Kidney epithelial cell (primary cell): Measurements from ENCODE around the gene SH3RF3. TPM values are rescaled to one million over a fixed set of nuclear protein-coding genes. Genes with fewer than 3 reads are reported as not detected.

Experiments
- DNase-seq: peaks from one replicate; pipeline ENCODE4 v3.0.0-alpha.2; 2010; ENCODE audit warnings: low read depth
- H3K27me3 ChIP-seq: 2 replicates; pipeline ENCODE4 v1.6.0; 2011; ENCODE audit warnings: low read length; ENCODE audit not compliant: control insufficient read depth, insufficient read depth
- H3K36me3 ChIP-seq: 2 replicates; pipeline ENCODE4 v1.5.1; 2011; ENCODE audit warnings: low read length; ENCODE audit not compliant: control insufficient read depth, insufficient read depth
- H3K4me3 ChIP-seq: 2 replicates; pipeline ENCODE4 v1.5.1; 2011; ENCODE audit warnings: low read depth, mild to moderate bottlenecking, control low read depth, low read length
- total RNA-seq: library from RNA; depleted of rRNA; stranded (reverse); fragments of >200 nt; gene quantifications from 2 replicates; pipeline ENCODE4 v1.2.3, GENCODE V29; 2015
- TF ChIP-seq, protein P1 (sequence below): IDR thresholded peaks from 2 replicates; pipeline ENCODE4 v1.5.1; 2011; ENCODE audit warnings: mild to moderate bottlenecking, moderate library complexity, low read length, control low read depth, inconsistent platforms; ENCODE audit not compliant: insufficient read depth, poor library complexity, severe bottlenecking

Gene SH3RF3
- total RNA-seq, 1 donor from 2014 or later = 9.6 TPM

DNA sequence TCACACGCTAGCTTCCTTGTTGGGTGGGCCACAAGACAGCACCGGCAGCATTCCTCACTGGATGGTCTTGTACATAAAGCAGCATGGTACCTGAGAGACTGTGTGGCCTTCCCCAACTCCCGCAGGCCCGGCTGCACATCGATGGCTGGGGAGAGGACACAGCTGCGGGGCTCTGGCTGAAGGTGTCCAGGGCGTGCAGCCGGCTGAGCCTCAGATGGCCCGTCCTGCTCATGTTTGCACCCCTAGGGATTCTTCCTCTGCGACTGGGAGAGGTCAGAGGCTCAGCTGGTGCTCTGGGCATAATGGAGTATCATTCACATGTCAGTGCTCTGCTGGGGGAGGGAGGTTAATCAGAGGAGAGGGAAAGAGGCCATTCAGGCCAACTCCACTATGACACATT is 276.9 kb downstream of the SH3RF3 start:
- TF ChIP-seq, protein P1, sequence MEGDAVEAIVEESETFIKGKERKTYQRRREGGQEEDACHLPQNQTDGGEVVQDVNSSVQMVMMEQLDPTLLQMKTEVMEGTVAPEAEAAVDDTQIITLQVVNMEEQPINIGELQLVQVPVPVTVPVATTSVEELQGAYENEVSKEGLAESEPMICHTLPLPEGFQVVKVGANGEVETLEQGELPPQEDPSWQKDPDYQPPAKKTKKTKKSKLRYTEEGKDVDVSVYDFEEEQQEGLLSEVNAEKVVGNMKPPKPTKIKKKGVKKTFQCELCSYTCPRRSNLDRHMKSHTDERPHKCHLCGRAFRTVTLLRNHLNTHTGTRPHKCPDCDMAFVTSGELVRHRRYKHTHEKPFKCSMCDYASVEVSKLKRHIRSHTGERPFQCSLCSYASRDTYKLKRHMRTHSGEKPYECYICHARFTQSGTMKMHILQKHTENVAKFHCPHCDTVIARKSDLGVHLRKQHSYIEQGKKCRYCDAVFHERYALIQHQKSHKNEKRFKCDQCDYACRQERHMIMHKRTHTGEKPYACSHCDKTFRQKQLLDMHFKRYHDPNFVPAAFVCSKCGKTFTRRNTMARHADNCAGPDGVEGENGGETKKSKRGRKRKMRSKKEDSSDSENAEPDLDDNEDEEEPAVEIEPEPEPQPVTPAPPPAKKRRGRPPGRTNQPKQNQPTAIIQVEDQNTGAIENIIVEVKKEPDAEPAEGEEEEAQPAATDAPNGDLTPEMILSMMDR = no peak
- no peak for DNase-seq
- H3K36me3 ChIP-seq = no peaks in the 10 kb centered on the region
- H3K27me3 ChIP-seq = no peaks in the 10 kb centered on the region
- H3K4me3 ChIP-seq = no peak overlapping the region

DNA sequence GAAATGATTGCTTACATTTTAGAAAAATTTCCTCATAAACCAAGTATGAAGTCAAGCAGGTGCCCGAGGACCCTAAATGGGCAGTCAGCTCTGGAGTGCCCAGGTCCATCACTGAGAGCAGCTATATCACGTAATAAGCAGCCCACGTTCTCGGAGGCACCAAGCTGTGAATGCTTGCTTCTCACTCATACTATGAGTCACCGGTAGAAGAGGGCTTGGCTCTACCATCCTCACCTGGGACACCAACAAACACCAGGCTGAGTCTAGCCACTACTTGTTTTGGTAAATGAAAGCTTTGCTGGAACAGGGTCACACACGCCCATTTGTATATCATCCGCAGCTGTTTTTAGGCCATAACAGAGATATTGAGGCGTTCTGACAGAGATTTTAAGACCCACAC is 277.3 kb downstream of the SH3RF3 start:
- TF ChIP-seq, protein P1 = no peak
- no peak for DNase-seq
- Histone ChIP-seq H3K4me3 (no peak overlapping the region), H3K27me3 (no peaks in the 10 kb centered on the region), H3K36me3 (no peaks in the 10 kb centered on the region)

DNA sequence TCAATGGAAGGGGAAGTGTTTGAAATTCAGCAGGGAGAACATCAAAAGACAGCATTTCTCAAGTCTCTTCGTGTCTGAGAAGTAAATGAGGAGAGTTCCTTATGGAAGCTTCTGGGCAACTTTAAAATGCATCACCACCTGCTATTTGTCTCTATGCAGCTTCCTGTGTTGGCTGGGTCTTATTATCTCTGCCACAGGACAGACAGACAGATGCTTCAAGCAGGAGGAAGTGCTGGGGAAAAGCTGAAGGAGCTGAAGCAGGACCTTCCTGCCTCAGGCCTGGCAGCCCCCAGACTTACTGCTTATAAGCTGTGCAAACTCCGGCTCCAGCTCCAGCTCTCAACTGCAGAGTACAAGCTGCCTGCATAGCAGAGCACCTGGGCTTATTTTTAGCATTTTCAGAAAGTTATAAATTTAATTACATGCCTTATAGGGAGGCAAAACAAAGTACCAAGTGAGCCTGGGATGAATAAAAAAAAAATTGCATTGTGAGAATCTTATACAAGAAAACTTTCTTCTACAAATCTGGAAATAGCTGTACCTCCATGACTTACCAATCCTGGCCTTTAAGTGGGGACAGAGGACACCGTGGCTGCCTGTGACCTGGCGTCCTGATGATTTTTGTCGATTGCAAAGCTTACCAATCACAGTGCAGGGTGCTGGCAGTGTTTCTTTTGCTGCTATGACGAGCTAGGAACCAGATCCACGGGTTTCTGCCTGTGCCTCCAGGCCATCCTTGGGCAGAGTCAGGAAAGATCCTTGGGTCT is 278.5 kb downstream of the SH3RF3 start:
- no peak for DNase-seq
- Histone ChIP-seq H3K4me3 (no peak overlapping the region), H3K27me3 (no peaks in the 10 kb centered on the region), H3K36me3 (no peaks in the 10 kb centered on the region)
- TF ChIP-seq, protein P1 = no peak

DNA sequence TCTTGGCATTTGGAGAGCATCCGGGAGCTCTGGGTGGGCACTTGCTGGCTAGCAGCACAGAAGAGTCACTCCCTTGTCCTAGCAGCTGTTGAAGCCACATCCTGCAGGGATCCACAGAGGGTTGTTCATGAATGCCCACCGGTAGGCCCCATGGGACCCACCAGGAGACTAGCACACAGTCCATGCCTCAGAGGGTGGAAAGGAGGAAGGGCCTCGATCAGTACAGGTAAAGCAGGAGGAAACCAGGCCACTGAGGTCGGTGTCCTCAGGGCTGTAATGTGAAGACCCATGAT is 279.0 kb downstream of the SH3RF3 start:
- Histone ChIP-seq H3K4me3 (no peak overlapping the region), H3K27me3 (no peaks in the 10 kb centered on the region), H3K36me3 (no peaks in the 10 kb centered on the region)
- TF ChIP-seq, protein P1 = no peak
- no peak for DNase-seq

DNA sequence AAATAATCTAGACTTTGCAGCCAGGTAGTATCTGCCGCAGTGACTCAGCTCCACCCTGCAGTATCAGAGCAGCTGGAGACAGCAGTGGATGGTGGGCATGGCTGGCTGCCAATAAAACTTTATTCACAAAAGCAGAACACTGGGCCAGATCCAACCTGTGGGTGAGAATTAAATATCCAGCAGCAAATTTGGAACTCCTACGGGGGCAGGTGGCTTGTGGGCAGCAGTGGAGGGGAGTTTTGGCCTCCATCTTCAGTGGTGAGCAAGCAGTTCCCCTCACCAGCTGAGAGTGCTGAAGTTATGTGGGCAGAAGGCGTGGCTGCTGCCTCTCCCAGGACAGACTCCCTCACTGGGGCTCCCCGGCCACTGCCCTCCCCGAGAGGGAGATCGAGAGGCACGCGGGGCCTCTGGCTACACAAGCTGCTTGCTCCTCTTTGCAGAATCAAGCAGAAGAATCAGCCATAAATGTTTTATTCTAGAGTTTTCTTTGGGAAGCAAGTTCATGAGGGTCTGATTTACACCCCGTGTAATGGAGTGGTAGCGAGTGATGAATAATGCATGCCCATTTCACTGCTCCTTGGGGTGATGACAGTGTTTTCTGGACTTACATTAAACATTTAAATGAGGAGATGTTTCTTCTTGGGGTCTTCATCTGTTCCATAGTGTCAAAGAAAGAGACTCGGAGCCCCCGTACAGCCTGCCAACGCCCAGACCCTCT is 280.5 kb downstream of the SH3RF3 start:
- no peak for DNase-seq
- TF ChIP-seq, protein P1 = no peak
- Histone ChIP-seq H3K4me3 (no peak overlapping the region), H3K27me3 (no peaks in the 10 kb centered on the region), H3K36me3 (no peaks in the 10 kb centered on the region)
